Posterior cingulate gyrus (tissue), 11 donors: ENCODE data around the gene PTCD1.

ENCODE experiments used
- DNase-seq, 10 donors: peaks; one replicate each; pipeline versions ENCODE4 v3.0.0 to v3.0.0-alpha.2; 2020 to 2021; ENCODE audit warnings: mixed read lengths in 3 of 10
- intact Hi-C: fragments of 100-400 bp; cut with DNase I; formaldehyde crosslinking; loops from one replicate; pipeline ENCODE4 v1.15.1; 2023

PTCD1 gene, protein sequence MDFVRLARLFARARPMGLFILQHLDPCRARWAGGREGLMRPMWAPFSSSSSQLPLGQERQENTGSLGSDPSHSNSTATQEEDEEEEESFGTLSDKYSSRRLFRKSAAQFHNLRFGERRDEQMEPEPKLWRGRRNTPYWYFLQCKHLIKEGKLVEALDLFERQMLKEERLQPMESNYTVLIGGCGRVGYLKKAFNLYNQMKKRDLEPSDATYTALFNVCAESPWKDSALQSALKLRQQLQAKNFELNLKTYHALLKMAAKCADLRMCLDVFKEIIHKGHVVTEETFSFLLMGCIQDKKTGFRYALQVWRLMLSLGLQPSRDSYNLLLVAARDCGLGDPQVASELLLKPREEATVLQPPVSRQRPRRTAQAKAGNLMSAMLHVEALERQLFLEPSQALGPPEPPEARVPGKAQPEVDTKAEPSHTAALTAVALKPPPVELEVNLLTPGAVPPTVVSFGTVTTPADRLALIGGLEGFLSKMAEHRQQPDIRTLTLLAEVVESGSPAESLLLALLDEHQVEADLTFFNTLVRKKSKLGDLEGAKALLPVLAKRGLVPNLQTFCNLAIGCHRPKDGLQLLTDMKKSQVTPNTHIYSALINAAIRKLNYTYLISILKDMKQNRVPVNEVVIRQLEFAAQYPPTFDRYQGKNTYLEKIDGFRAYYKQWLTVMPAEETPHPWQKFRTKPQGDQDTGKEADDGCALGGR

DNA sequence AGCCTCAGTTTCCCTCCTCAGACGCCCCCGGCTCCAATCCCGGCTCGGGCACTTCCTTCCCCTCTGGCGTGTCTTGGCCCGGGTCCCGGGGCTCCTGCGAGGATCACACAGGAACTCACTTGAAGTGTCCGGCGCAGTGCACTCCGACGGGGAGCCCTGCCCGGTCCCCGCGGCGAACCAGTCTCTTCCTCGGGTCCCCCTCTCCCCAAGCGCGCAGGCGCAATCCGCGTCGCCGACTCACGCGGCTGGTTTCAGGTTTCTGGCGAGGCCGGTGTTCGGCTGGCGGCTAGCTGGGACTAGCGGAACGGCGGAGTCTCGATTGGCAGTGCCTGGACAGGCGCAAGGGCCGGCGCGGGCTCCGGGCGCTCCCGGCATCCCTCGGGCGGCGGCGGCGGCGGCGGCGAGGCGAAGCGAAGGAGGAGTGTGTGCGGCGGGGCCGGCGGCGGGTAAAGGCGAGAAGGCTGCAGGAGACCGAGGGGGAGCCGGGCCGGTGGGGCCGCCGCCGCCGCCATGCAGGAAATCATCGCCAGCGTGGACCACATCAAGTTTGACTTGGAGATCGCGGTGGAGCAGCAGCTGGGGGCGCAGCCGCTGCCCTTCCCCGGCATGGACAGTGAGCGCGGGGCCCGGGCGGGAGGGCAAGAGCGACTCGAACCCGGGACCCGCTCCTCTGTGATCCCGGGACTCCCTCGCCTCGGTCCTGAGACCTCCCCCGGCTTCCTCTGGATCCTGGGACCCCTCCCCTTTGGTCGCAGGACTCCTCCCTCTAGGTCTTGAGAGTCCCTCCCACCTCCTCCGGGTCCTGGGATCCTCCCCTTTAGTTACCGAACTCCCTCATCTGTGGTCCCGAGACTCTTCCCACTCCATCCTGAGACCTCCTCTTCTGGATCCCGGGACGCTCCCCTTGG is at the start of gene PTCD1, which contains the start of gene CPSF4:
Gene PTCD1, minus strand, starts transcription at position 226 of the 908 bp plus-strand sequence. CDS start 3,556 bp downstream, outside the sequence.
Gene CPSF4, plus strand, starts transcription at position 371 of the 908 bp plus-strand sequence. Its CDS starts 140 bp downstream, at position 511.
- intact Hi-C loops = loop anchor here (1.0 kb wide), 2 partner anchors 27 to 31 kb away; partner anchors contain the start of genes ATP5MF, BUD31 and PDAP1
- peak; percentile 92 to 99 (median 97) for DNase-seq

DNA sequence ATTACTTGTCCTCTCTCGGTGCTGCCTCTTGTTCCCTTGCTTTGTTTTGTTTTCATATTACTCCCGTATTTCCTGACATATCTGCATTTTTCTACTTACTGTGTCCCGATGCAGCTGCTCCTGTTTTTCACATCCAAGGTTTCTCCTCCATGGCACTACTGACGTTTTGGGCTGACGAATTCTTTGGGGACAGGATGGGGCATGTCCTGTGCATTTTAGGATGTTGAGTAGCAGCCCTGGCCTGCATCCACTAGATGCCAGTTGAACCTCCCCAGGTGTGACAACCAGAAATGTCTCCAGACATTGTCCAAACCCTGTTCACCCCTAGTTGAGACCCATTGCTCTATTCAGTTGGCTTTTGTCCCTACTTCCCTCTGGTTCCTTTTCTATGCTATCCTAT is 46.5 kb upstream of the PTCD1 start:
- DNase-seq = no peak
- intact Hi-C loops = no loop called here

DNA sequence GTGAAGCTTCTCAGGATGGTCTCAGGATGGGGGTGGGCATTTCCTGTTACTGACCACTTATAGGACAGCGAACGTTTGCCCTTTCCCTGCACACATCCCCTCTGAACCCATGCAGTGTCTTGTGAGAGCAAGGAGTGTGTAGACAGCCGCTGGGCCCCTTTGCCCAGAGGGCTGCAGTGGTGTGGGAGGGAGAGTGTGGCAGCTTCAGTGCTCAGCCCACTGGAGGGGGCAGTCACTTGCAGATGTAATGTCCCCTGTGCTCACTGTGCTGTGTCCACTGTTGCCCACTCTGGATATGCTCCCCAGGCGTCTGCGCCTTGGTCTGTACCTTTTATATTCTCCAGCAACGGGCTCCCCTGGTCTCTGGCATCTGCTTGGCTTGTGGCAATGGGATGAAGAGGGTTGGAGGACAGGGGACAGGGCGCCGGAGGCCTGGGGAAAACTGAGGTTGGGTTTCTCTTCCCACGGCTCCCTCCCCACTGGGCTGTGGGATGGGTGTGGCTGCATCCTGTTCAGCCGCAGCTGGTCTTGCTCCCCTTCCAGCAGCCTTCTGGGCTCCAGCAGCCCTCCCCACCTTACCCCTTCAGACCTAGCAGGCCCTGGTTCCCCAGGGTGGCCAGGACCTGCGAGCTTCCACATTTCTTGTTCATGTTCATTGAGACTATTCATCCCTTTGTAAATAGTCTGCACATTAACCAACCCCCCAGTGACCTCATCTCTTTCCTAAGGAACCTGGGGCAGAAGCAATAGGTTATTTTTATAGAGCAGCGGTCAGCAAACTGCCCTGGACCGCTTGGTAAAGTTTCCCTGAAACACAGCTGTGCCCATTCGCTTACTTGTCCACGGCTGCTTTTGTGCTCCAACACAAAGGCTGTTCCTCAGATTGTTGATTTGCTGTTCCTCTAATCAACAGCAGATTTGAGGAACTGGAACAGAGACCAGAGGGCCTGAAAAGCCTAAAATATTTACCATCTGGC is 40.2 kb upstream of the PTCD1 start:
- intact Hi-C loops = no loop called here

DNA sequence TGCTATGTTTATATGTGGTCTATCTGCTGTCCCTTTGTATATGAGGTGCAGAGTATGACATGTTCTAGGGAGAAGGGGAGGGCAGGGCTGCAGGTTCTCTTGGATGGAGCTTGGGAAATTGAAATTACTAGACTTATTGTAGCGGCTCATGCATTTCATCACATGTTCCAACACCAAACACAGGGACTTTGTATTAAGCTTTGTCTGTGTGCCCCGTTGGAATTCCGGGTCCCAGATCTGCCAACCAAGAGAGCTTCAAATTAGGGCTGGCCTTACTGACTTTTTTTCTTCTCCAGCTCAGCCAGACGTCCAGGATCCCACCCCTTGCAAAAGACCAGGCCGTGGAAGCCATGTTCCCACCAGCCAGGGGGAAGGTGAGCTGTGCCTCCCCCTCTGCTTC is 37.5 kb upstream of the PTCD1 start:
- peak in 2 of 10 donors; percentile 14 to 39 for DNase-seq
- intact Hi-C loops = no loop called here

More for the DNA sequence above, 40.2 kb upstream of the PTCD1 start:
- DNase-seq = peak in 1 of 10 donors; percentile 75

DNA sequence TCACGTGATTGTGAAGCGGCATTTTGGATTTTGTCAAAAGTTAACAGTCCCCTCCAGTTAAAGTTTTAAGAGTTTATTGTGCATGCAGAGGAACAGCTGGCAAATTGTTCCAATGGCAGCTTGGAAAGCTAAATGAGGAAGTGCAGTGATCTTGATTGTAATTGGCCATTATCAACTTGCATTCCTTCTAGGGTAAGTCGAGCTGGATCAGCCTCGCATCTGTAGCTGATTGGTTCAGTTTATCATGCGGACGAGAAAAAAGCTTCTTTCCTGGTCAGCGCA is 34.7 kb upstream of the PTCD1 start:
- no peak for DNase-seq
- intact Hi-C loops = no loop called here

DNA sequence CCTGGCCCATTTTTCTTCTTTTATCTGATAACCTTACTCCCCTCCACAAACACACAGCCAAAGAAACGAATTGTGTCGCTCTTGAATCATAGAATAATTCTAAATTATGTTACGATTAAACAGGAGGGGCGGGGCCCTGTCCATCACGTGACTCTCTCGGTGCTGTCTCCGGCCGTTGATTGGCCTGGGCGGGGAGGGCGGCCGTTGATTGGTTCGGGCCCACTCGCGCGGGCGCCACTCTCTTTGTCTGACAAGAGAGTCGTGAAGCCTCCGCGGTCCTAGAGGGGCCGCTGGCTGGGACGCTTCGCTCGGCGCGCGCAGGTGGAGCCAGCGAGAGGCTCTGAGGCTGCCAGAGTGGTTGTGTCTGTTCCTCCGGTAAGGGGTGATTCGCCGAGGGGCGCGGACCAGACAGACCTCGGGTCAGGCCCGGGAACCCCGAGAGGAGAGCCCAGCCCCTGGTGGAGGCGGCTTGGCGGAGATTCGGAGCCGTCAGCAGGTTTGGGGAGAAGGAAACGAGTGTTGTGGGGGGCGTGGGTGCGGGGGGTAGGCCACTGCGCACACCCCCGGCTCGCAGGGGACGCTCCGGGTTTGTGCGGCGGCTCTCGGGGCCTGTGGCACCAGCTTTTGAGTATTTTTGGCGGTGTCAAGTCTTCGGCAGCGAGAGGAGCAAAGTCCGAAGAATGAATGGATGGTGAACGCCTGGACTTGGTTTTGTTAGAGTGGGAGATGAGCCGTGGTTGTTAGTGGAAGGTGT is 34.1 kb upstream of the PTCD1 start, which contains the start of gene ZNF789:
Gene ZNF789, plus strand, starts transcription at position 330 of the 754 bp plus-strand sequence. CDS start 3,567 bp downstream, outside the sequence.
- peak; percentile 98 to 100 (median 99) for DNase-seq
- intact Hi-C loops = loop anchor here (1.0 kb wide), 2 partner anchors 28 to 32 kb away; partner anchors contain the start of genes ZKSCAN5 and ZNF394

DNA sequence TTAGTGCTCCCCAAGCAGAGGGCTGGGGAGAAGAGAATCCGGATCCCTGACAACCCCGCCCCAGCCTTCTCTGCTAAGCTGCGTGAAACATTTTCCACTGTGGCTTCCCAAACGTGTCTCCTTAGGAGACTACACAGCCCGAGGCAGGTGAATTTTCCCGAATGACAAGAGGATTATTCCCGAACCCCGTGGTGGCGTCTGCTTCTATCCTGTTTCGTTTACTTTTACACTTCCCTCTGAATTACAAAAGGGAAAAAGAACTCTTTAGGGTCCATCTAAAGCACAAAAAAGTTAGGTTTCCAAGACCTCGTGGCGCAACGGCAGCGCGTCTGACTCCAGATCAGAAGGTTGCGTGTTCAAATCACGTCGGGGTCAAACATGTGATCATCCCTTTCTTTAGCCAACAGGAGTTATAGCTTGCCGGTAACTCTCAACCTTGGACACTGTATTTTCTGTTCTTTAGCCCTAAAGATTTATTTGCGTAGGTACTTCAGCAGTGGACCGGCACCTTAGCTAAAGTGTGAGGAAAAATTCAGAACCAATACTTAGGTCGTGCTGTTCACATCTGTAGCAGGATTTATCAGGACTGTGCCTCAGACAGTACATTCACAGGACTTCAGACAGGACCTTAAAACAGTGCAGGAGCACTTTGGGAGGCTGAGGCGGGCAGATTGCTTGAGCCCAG is 30.9 kb upstream of the PTCD1 start:
- intact Hi-C loops = no loop called here
- peak in 2 of 10 donors; percentile 20 to 44 for DNase-seq

DNA sequence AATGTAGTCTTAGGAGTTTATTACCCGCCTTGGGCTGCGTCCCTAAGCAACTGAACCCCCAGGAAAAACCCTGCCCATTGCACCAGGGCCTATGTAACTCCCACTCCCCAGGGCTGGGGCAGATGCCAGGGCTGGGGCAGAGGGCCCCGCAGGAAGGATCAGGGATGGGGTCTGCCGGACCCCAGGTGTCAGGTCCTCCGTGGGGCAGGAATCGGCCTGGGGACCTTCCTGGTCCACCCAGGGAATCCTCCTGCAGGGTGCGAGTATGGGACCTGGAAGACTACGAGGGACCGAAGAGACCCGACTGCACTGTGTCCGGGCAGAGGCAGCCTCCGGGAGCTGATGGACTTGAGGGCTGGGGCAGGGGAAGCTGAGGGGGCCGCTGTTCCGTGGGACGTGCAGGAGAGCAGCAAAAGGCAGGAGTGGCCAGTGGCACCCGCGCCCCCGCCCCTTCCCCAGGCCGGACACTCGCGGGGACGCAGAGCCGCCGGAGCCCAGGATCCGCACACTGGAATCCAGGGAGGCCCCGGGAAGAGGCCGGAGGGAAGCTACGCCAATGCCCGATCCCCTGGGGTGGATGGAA is 29.8 kb upstream of the PTCD1 start:
- peak in 1 of 10 donors; percentile 62 for DNase-seq

DNA sequence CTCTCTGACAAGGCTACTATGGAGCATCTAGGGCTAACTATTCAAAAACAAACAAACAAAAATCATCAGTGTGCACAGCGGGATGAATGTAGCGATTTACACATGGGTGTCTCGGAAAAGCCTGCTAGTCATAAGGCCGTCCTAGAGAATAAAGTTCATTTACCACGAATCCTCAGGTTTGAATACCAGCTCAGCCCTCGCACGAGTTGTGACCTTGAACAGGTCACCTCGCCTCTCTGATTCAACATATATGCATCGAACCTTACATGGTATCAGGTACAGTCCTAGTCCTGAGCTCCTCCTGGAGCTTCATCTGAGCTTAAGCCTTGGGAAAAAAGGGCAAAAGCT is 26.8 kb upstream of the PTCD1 start:
- intact Hi-C loops = no loop called here
- DNase-seq = peak in 1 of 10 donors; percentile 33

More for the DNA sequence above, 29.8 kb upstream of the PTCD1 start:
- intact Hi-C loops = no loop called here

DNA sequence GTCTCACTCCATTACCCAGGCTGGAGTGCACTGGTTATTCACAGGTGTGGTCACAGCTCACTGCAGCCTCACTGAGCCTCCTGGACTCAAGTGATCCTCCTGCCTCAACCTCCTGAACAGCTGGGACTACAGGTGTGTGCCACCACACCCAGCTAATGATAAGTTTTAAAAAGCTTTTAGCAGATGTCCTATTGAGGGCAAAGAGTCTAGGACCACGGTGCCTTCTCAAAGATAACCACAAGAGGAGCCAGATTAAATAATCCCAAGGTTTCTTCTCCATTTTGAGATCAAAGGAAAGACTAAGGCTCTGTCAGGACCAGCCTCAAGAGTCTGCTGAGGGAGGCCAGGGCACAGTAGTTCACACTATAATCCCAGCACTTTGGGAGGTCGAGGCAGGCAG is 22.6 kb upstream of the PTCD1 start:
- intact Hi-C loops = no loop called here
- no peak for DNase-seq

DNA sequence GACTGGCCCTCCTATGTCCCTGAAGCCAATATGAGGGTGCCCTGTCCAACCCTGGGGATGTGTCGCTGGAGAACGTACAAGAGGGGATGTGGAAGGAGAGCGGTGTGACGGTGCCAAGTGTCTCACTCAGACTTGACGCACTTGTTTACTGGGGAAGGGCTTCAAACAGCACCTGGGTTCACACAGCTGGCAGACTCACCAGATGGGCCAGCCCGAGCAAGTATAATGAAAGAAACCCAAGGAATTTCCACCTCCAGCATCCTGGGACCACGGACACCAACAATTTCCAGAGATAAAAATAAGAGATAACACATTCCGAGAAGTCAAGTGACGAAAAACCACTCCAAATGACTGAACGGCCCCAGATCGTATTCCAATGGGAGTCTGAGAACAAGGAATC is 22.1 kb upstream of the PTCD1 start:
- intact Hi-C loops = no loop called here
- peak in 2 of 10 donors; percentile 17 to 32 for DNase-seq

DNA sequence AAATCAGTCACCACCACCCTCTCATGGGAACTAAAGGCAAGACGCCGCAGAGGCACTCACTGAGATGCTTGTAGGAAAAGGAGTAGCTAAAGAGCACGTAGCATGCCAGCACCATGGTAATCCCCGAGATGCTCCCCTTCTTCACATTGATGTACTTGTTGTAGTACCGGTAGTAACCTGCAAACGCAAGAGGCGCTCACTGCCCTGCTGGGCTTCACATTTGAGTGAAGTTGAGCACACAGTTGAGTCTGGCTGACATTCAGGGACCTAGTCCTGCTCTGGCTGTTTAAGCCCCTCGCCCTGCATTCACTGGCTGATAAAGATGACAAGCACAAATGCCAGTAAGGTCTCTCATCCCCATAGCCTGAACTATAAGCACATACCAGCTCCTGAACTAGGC is 20.5 kb upstream of the PTCD1 start:
- intact Hi-C loops = no loop called here
- peak in 3 of 10 donors; percentile 50 to 73 (median 72) for DNase-seq

DNA sequence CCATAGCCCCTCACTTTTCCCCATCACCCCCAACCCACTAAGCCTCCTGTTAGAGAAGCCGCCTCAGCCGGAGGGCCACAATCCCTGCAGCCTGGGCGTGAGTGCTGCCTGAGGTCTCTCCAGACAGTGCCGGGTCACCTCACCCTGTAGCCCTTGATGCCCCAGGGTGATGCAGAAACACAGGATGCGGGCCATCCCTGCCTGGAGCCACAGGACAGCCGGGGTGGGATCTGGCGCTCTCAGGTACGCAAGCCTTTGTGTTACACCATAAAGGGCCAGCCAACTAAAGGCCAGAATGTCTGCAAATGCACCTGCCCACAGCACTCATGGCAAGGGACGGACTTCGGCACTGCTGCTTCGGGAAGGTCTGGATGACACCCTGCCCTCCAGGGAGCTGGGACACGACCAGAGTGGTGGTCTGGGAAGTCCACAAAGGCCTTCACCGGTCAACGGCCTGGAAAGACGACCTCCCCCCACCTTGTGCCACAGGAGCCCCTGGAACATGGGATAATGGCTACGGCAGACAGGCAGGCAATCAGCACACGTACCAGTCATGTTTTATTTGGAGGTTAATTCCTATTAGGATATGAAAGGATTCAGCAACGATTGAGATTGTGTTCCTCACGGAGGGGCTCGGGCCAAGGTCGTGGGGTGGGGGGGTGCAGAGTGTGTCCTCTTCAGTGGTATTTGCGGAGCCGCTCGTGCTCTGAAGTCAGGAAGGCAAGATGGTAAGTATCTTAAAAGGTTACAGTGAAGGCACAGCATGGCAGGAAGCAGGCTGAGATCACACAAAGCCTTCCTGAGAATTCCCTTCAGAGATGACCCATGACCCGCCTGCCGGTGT is 19.3 kb upstream of the PTCD1 start:
- intact Hi-C loops = no loop called here
- peak in 2 of 10 donors; percentile 67 for DNase-seq

DNA sequence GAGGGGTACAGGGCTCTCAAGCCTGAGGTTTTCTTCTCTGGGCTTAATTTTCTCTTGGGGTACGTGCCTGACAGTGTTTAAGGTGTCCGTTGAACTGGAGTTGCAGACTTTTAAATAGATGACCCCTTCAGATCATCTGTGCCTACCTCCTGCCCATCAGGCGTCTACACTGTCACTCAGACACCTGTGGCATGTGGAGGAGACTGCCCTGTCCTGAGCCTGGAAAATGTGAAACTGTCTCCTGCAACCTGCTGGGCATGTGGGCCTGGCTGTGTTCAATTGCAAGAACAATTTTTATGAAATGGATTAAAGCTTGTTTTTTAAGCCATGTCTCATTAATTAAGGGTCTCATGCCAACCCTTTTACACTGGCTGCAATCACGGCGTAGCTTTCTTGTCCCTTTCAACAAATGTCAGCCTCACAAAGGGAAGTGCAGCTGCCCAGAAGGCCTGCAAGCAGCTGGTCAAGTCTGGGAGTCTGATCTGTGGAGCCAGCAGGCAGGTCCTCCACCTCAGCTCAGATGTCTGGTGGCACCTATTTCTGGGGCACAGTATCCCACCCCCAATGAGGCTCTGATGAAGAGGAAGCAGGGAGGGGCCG is 18.6 kb upstream of the PTCD1 start:
- intact Hi-C loops = no loop called here
- DNase-seq = peak in 2 of 10 donors; percentile 12 to 31

DNA sequence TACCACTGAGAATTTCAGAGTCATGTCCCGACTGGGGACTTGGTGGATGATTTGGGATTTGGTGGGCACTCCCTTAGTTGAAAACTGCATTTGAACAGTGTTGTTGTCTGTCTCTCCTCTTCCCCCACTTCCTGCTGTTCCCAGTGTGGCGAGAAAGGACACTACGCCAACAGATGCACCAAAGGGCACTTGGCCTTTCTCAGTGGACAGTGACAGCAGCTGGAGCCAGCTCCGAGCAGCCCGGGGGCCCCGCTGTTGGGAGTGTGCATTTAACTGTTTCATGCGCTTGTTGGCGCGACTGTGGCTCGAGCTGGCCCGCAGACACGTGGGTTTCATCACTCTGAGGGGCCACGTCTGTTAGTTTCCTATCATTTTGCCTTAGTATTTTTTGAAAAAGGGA is 17.7 kb upstream of the PTCD1 start:
- intact Hi-C loops = no loop called here
- DNase-seq = peak in 2 of 10 donors; percentile 27 to 70

DNA sequence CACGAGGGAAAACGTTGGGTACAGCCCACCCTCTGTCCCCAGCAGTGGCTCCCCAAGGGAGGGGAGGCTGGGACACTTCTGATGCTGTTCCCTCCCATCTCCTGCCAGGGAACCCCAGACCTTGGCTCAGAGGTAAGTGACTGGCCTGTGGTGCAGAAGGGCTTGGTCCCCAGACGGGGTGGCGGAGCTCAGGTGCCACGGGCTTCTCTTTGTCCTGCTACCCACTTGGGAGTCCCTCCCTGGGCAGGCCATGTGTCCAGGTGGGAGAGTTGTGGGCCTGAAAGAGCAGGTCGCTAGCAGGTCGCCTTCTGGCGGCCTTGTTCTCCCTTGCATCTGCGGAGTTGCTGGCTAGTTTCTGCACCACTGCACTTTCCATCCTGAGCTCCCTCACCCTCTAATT is 17.3 kb upstream of the PTCD1 start:
- intact Hi-C loops = no loop called here
- no peak for DNase-seq
